HG02798 (cell line): ENCODE results near the gene OR2F1.

Source experiments
- ATAC-seq: cut with Tn5 transposase; IDR thresholded peaks from one replicate; pipeline ENCODE4 v1.9.1; 2021; ENCODE audit warnings: mild to moderate bottlenecking; ENCODE audit not compliant: unreplicated experiment, poor library complexity

The OR2F1 gene

GRCh38 chr7:143954544-143954943, at the start of gene OR2F1:
Gene OR2F1, plus strand, starts transcription at chr7:143954844. Its CDS starts 5,127 bp downstream, at chr7:143959971.
- ATAC-seq: no peak

GRCh38 chr7:143905509-143905908, 49.1 kb upstream of the OR2F1 start:
- ATAC-seq: no peak

GRCh38 chr7:143906151-143906550, 48.5 kb upstream of the OR2F1 start:
- no peak for ATAC-seq

- ATAC-seq: no peak
These were observed 47.7 kb upstream of the OR2F1 start for GRCh38 chr7:143906895-143907294.

GRCh38 chr7:143908120-143908519, 46.5 kb upstream of the OR2F1 start:
- ATAC-seq: no peak

- ATAC-seq: no peak
These were observed 44.8 kb upstream of the OR2F1 start for GRCh38 chr7:143909863-143910262.

- ATAC-seq: no peak
These were observed 44.0 kb upstream of the OR2F1 start for GRCh38 chr7:143910473-143911248.

GRCh38 chr7:143913945-143914615, 40.6 kb upstream of the OR2F1 start:
- ATAC-seq: no peak

- no peak for ATAC-seq
These were observed 39.5 kb upstream of the OR2F1 start for GRCh38 chr7:143914938-143915652.

- no peak for ATAC-seq
These were observed 29.8 kb upstream of the OR2F1 start for GRCh38 chr7:143924851-143925250.

GRCh38 chr7:143929224-143929920, 25.3 kb upstream of the OR2F1 start:
- ATAC-seq: peak; percentile 62

GRCh38 chr7:143931739-143932138, 22.9 kb upstream of the OR2F1 start:
- ATAC-seq: no peak

GRCh38 chr7:143934526-143935325, 19.9 kb upstream of the OR2F1 start, which contains the start of gene OR2F2:
Gene OR2F2, plus strand, starts transcription at chr7:143935233. Its CDS starts 0 bp downstream, at chr7:143935233.
- ATAC-seq: no peak

GRCh38 chr7:143936087-143937009, 18.3 kb upstream of the OR2F1 start:
- ATAC-seq: no peak

GRCh38 chr7:143938379-143939243, 16.0 kb upstream of the OR2F1 start:
- no peak for ATAC-seq

GRCh38 chr7:143945423-143945822, 9.2 kb upstream of the OR2F1 start:
- ATAC-seq: no peak

GRCh38 chr7:143947111-143947510, 7.5 kb upstream of the OR2F1 start:
- ATAC-seq: no peak

- no peak for ATAC-seq
These were observed 5.9 kb upstream of the OR2F1 start for GRCh38 chr7:143948733-143949132.
